Left ventricle myocardium inferior (tissue), 1 donor: ENCODE data around the gene MICAL3. TPM values are rescaled to one million over a fixed set of nuclear protein-coding genes. Genes with fewer than 3 reads are reported as not detected.

Experiments
- DNase-seq: peaks from one replicate; pipeline ENCODE4 v3.0.0-alpha.2; 2020
- H3K27ac ChIP-seq: fragments of 200-600 bp; replicated peaks from 2 replicates; pipeline ENCODE4 v1.8.0; 2021
- H3K27me3 ChIP-seq: fragments of 200-600 bp; 2 replicates; pipeline ENCODE4 v1.8.0; 2021; ENCODE audit warnings: low read depth
- H3K36me3 ChIP-seq: fragments of 200-600 bp; 2 replicates; pipeline ENCODE4 v1.8.0; 2021
- H3K4me1 ChIP-seq: fragments of 200-600 bp; 2 replicates; pipeline ENCODE4 v1.8.0; 2021
- H3K4me3 ChIP-seq: fragments of 200-600 bp; 2 replicates; pipeline ENCODE4 v1.8.0; 2021; ENCODE audit warnings: mild to moderate bottlenecking, moderate library complexity
- H3K9me3 ChIP-seq: fragments of 200-600 bp; replicated peaks from 2 replicates; pipeline ENCODE4 v1.8.0; 2021
- intact Hi-C: fragments of 100-400 bp; cut with micrococcal nuclease; formaldehyde crosslinking; loops from one replicate; pipeline ENCODE4 v1.11.0; 2022
- total RNA-seq: library from RNA; stranded (reverse); fragmentation: NEBNext Ultra II Directional; extraction: Animal tissue kit (Norgen Biotek cat#: 25700); gene quantifications from one replicate; pipeline ENCODE4 v1.2.1, GENCODE V29; 2021
- TF ChIP-seq, protein P1 (sequence below): fragments of 200-600 bp; IDR thresholded peaks from 2 replicates; pipeline ENCODE4 v1.8.0; 2021; ENCODE audit warnings: antibody characterized with exemption, mild to moderate bottlenecking, borderline replicate concordance
- donor health status: DM: no; HTN: yes; CAD: no; lungs with severe emphysema.

MICAL3 gene
- total RNA-seq, 1 donor from 2014 or later = 92.5 TPM

DNA sequence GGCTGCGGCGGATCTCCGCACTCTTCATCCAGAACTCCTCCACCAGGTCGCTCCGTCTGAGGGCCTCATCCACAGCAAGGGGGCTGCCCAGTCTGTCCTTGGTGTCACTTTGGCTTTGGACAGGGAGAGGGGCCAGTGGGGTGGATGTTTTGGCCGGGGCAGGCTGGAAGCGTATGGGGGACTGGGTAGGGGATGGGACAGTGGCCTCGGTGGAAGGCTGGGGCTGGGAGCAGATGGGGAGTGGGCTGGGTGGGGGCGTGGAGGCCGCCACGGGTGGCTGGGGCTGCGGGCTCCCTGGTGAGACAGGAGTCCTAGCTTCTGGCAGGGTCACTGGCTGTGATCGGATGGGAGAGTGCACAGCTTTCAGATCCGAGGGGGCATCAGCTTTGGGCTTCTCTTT lies 205.7 kb downstream of the MICAL3 start:
- intact Hi-C loops = no loop called here
- Histone ChIP-seq H3K36me3 (peaks cover 82% of the 10 kb centered on the region), H3K4me1 (peaks cover 1% of the 10 kb centered on the region), H3K27me3 (no peaks in the 10 kb centered on the region), H3K9me3 (no peaks in the 10 kb centered on the region), H3K27ac (no peak overlapping the region), H3K4me3 (no peak overlapping the region)
- TF ChIP-seq, protein P1, sequence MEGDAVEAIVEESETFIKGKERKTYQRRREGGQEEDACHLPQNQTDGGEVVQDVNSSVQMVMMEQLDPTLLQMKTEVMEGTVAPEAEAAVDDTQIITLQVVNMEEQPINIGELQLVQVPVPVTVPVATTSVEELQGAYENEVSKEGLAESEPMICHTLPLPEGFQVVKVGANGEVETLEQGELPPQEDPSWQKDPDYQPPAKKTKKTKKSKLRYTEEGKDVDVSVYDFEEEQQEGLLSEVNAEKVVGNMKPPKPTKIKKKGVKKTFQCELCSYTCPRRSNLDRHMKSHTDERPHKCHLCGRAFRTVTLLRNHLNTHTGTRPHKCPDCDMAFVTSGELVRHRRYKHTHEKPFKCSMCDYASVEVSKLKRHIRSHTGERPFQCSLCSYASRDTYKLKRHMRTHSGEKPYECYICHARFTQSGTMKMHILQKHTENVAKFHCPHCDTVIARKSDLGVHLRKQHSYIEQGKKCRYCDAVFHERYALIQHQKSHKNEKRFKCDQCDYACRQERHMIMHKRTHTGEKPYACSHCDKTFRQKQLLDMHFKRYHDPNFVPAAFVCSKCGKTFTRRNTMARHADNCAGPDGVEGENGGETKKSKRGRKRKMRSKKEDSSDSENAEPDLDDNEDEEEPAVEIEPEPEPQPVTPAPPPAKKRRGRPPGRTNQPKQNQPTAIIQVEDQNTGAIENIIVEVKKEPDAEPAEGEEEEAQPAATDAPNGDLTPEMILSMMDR = no peak
- DNase-seq = no peak

DNA sequence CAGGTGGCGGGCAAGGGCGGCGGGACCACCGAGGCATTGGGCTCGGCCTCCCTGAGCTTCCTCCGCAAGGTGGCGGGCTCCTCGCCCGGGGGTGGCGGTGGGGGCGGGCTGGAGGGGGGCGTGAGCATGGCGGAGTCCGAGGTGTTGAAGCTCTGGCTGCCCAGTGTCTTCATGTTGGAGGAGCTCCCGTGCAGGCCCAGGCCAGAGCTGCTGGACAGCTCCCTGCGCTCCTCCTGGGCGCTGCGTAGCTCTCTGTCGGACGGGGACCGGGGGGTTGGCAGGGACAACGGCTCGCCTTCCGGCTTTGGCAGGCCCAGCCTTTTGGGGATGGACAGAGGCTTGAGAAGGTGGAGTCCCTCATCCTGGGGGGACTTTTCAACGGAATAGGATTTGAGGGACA lies 206.2 kb downstream of the MICAL3 start:
- intact Hi-C loops = no loop called here

GRCh38 chr22:17817511-17818065 lies 206.8 kb downstream of the MICAL3 start:
- Histone ChIP-seq H3K4me1 (no peaks in the 10 kb centered on the region), H3K27me3 (no peaks in the 10 kb centered on the region), H3K4me3 (no peak overlapping the region), H3K36me3 (peaks cover 87% of the 10 kb centered on the region), H3K9me3 (no peaks in the 10 kb centered on the region), H3K27ac (no peak overlapping the region)
- intact Hi-C loops = no loop called here
- TF ChIP-seq, protein P1 = no peak
- no peak for DNase-seq

More for the DNA sequence above, 206.2 kb downstream of the MICAL3 start:
- Histone ChIP-seq H3K9me3 (no peaks in the 10 kb centered on the region), H3K4me3 (no peak overlapping the region), H3K27ac (no peak overlapping the region), H3K27me3 (no peaks in the 10 kb centered on the region), H3K36me3 (peaks cover 86% of the 10 kb centered on the region), H3K4me1 (no peaks in the 10 kb centered on the region)
- TF ChIP-seq, protein P1 = no peak
- DNase-seq = no peak

- peaks cover 87% of the 10 kb centered on the region for H3K36me3 ChIP-seq
- TF ChIP-seq, protein P1 = no peak
- intact Hi-C loops = no loop called here
- no peaks in the 10 kb centered on the region for H3K9me3 ChIP-seq
- no peak overlapping the region for H3K4me3 ChIP-seq
- H3K27ac ChIP-seq = no peak overlapping the region
- no peak for DNase-seq
- no peaks in the 10 kb centered on the region for H3K4me1 ChIP-seq
- H3K27me3 ChIP-seq = no peaks in the 10 kb centered on the region
These were observed 207.3 kb downstream of the MICAL3 start for GRCh38 chr22:17817079-17817478.

DNA sequence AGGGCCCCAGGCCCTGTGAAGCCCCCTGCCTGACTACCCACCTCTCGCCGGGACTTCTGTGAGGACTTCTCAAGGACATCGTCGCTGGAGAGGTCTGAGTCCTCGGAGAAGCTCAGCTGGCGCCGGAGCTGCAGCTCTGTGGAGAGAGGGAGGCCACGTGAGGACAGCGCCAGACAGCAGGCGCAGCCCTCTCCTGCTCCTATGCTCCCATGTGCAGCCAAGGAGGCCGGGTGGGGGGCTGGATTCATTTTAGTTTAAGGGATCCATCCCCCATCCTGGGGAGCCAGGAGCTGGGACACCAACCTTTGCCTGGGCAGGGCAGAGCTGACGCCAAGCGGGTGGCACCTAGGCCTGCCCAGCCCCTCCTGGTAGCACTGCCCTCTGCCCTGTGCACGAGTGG lies 207.7 kb downstream of the MICAL3 start:
- TF ChIP-seq, protein P1 = no peak
- H3K9me3 ChIP-seq = no peaks in the 10 kb centered on the region
- no peak overlapping the region for H3K27ac ChIP-seq
- no peak overlapping the region for H3K4me3 ChIP-seq
- H3K27me3 ChIP-seq = no peaks in the 10 kb centered on the region
- H3K36me3 ChIP-seq = peaks cover 86% of the 10 kb centered on the region
- intact Hi-C loops = no loop called here
- no peaks in the 10 kb centered on the region for H3K4me1 ChIP-seq
- no peak for DNase-seq
